Astrocyte (in vitro differentiated cells and primary cell): ENCODE data around the gene MICALL2. TPM values are rescaled to one million over a fixed set of nuclear protein-coding genes. Genes with fewer than 3 reads are reported as not detected.

Experiments
- DNase-seq: peaks from one replicate; pipeline ENCODE4 v3.0.0-alpha.2; 2010; ENCODE audit warnings: low read depth
- FAIRE-seq: peaks from 2 replicates; lab custom pipeline; 2011; peaks lifted over from hg19 to GRCh38; lab: Jason Lieb, UNC
- H2AFZ ChIP-seq: 2 replicates; pipeline ENCODE4 v1.6.0; 2012; ENCODE audit warnings: low read depth, low read length, inconsistent platforms
- H3K27ac ChIP-seq: 2 replicates; pipeline ENCODE4 v1.5.1; 2011; ENCODE audit warnings: low read depth, low read length, inconsistent platforms
- H3K27me3 ChIP-seq: 2 replicates; pipeline ENCODE4 v1.6.0; 2011; ENCODE audit warnings: low read length, inconsistent platforms; ENCODE audit not compliant: insufficient read depth
- H3K36me3 ChIP-seq: 2 replicates; pipeline ENCODE4 v1.5.1; 2011; ENCODE audit warnings: low read length, inconsistent platforms; ENCODE audit not compliant: insufficient read depth
- H3K4me1 ChIP-seq: 2 replicates; pipeline ENCODE4 v1.5.1; 2011; ENCODE audit warnings: low read length, inconsistent platforms; ENCODE audit not compliant: insufficient read depth
- H3K4me2 ChIP-seq: 2 replicates; pipeline ENCODE4 v1.6.0; 2012; ENCODE audit warnings: low read length, inconsistent platforms
- H3K4me3 ChIP-seq: 2 replicates; pipeline ENCODE4 v1.5.1; 2011; ENCODE audit warnings: low read depth, mild to moderate bottlenecking, low read length, inconsistent platforms; ENCODE audit not compliant: insufficient read depth
- H3K79me2 ChIP-seq: 2 replicates; pipeline ENCODE4 v1.6.0; 2012; ENCODE audit warnings: mild to moderate bottlenecking, low read length, inconsistent platforms; ENCODE audit not compliant: insufficient read depth
- H3K9ac ChIP-seq: 2 replicates; pipeline ENCODE4 v1.6.0; 2012; ENCODE audit warnings: mild to moderate bottlenecking, low read length, inconsistent platforms
- H3K9me3 ChIP-seq: 2 replicates; pipeline ENCODE4 v1.5.1; 2012; ENCODE audit warnings: low read depth, mild to moderate bottlenecking, low read length, inconsistent platforms; ENCODE audit not compliant: insufficient read depth
- H4K20me1 ChIP-seq: 2 replicates; pipeline ENCODE4 v1.6.0; 2012; ENCODE audit warnings: low read length, inconsistent platforms; ENCODE audit not compliant: insufficient read depth
- H3K27ac Mint-ChIP-seq: one replicate; pipeline ENCODE4 v1.8.0; 2021; ENCODE audit warnings: mild to moderate bottlenecking, mixed read lengths; ENCODE audit not compliant: unreplicated experiment
- H3K27me3 Mint-ChIP-seq: one replicate; pipeline ENCODE4 v1.8.0; 2021; ENCODE audit warnings: low read depth, mixed read lengths; ENCODE audit not compliant: unreplicated experiment
- H3K36me3 Mint-ChIP-seq: one replicate; pipeline ENCODE4 v1.8.0; 2021; ENCODE audit warnings: low read depth, mixed read lengths; ENCODE audit not compliant: unreplicated experiment
- H3K4me1 Mint-ChIP-seq: one replicate; pipeline ENCODE4 v1.8.0; 2021; ENCODE audit warnings: low read depth, mixed read lengths; ENCODE audit not compliant: unreplicated experiment
- H3K4me3 Mint-ChIP-seq: one replicate; pipeline ENCODE4 v1.8.0; 2021; ENCODE audit warnings: mild to moderate bottlenecking, moderate library complexity, mixed read lengths; ENCODE audit not compliant: unreplicated experiment
- H3K9me3 Mint-ChIP-seq: one replicate; pipeline ENCODE4 v1.8.0; 2021; ENCODE audit warnings: mild to moderate bottlenecking, mixed read lengths; ENCODE audit not compliant: unreplicated experiment
- CTCF ChIP-seq: IDR thresholded peaks from 2 replicates; pipeline ENCODE4 v1.5.1; 2011; ENCODE audit warnings: low read depth, mild to moderate bottlenecking, inconsistent platforms, low read length, moderate library complexity; ENCODE audit not compliant: insufficient read depth
- EZH2 ChIP-seq: IDR thresholded peaks from 2 replicates; pipeline ENCODE4 v1.6.1; 2012; ENCODE audit warnings: mild to moderate bottlenecking, low read length, inconsistent platforms; ENCODE audit not compliant: insufficient read depth
- total RNA-seq: library from RNA; stranded (reverse); gene quantifications from 2 replicates; pipeline ENCODE4 v1.2.1, GENCODE V29; 2021

MICALL2 gene
- total RNA-seq, 1 donor from 2014 or later, result 43.4 TPM

GRCh38 chr7:1490837-1491236 lies 31.6 kb upstream of the MICALL2 start:
- H3K27ac Mint-ChIP-seq, result no peak overlapping the region
- no peak for FAIRE-seq
- peaks cover 3% of the 10 kb centered on the region for H3K36me3 ChIP-seq

GRCh38 chr7:1489336-1489735 lies 30.1 kb upstream of the MICALL2 start:
- FAIRE-seq (no peak), DNase-seq (no peak)
- Mint-ChIP-seq H3K36me3 (peaks cover 15% of the 10 kb centered on the region), H3K4me3 (no peak overlapping the region), H3K27ac (no peak overlapping the region), H3K27me3 (no peaks in the 10 kb centered on the region), H3K4me1 (no peaks in the 10 kb centered on the region), H3K9me3 (no peaks in the 10 kb centered on the region)
- H3K27ac ChIP-seq, result no peak overlapping the region
- H4K20me1 ChIP-seq, result peaks cover 13% of the 10 kb centered on the region
- H3K79me2 ChIP-seq, result no peaks in the 10 kb centered on the region
- H3K9me3 ChIP-seq, result no peaks in the 10 kb centered on the region
- H3K4me1 ChIP-seq, result no peaks in the 10 kb centered on the region
- no peak overlapping the region for H3K4me3 ChIP-seq
- no peaks in the 10 kb centered on the region for H3K27me3 ChIP-seq
- H2AFZ ChIP-seq, result no peak overlapping the region
- peaks cover 3% of the 10 kb centered on the region for H3K36me3 ChIP-seq
- no peak overlapping the region for H3K9ac ChIP-seq
- TF ChIP-seq EZH2 (no peak), CTCF (no peak)
- no peak overlapping the region for H3K4me2 ChIP-seq

More at GRCh38 chr7:1490837-1491236, 31.6 kb upstream of the MICALL2 start:
- Histone ChIP-seq H4K20me1 (peaks cover 10% of the 10 kb centered on the region), H3K4me1 (no peaks in the 10 kb centered on the region), H3K79me2 (no peaks in the 10 kb centered on the region), H3K27ac (no peak overlapping the region), H3K4me3 (no peak overlapping the region), H3K4me2 (no peak overlapping the region), H3K9ac (no peak overlapping the region), H3K27me3 (no peaks in the 10 kb centered on the region), H2AFZ (no peak overlapping the region), H3K9me3 (no peaks in the 10 kb centered on the region)
- no peaks in the 10 kb centered on the region for H3K4me1 Mint-ChIP-seq
- H3K27me3 Mint-ChIP-seq, result no peaks in the 10 kb centered on the region
- H3K9me3 Mint-ChIP-seq, result no peaks in the 10 kb centered on the region
- peaks cover 15% of the 10 kb centered on the region for H3K36me3 Mint-ChIP-seq
- no peak overlapping the region for H3K4me3 Mint-ChIP-seq
- DNase-seq, result no peak
- no peak for TF ChIP-seq EZH2
- no peak for TF ChIP-seq CTCF

- no peak overlapping the region for H3K27ac Mint-ChIP-seq
- H3K27me3 ChIP-seq, result no peaks in the 10 kb centered on the region
- H3K27me3 Mint-ChIP-seq, result no peaks in the 10 kb centered on the region
- peaks cover 6% of the 10 kb centered on the region for H3K36me3 ChIP-seq
- H4K20me1 ChIP-seq, result peaks cover 13% of the 10 kb centered on the region
- H3K4me3 Mint-ChIP-seq, result no peak overlapping the region
- no peak overlapping the region for H3K9ac ChIP-seq
- H3K9me3 ChIP-seq, result no peaks in the 10 kb centered on the region
- no peaks in the 10 kb centered on the region for H3K4me1 ChIP-seq
- no peak overlapping the region for H3K4me3 ChIP-seq
- H3K9me3 Mint-ChIP-seq, result no peaks in the 10 kb centered on the region
- no peaks in the 10 kb centered on the region for H3K79me2 ChIP-seq
- no peak overlapping the region for H3K27ac ChIP-seq
- peaks cover 15% of the 10 kb centered on the region for H3K36me3 Mint-ChIP-seq
- no peak for DNase-seq
- no peaks in the 10 kb centered on the region for H3K4me1 Mint-ChIP-seq
- no peak for FAIRE-seq
- no peak overlapping the region for H3K4me2 ChIP-seq
- no peak overlapping the region for H2AFZ ChIP-seq
- TF ChIP-seq EZH2 (no peak), CTCF (no peak)
Observed at GRCh38 chr7:1488016-1488415, 28.7 kb upstream of the MICALL2 start.
